Measurements from ENCODE around the gene FMN2.
A peak's percentile ranks its signal among the peaks of the same experiment; 100 is the strongest.

The FMN2 gene

GRCh38 chr1:240462766-240463395 lies 371.2 kb downstream of the FMN2 start:
- no peaks in the 10 kb centered on the region for H3K36me3 Mint-ChIP-seq (ENCODE audit: low read depth)
- DNase-seq: no peak
- H3K9me3 Mint-ChIP-seq: no peaks in the 10 kb centered on the region
- no peak for TF ChIP-seq CTCF (IDR thresholded peaks at IDR 0.05)
- no peak overlapping the region for H3K27ac Mint-ChIP-seq
- peaks cover 30% of the 10 kb centered on the region for H3K4me1 Mint-ChIP-seq
- H3K4me3 Mint-ChIP-seq: no peak overlapping the region
- peaks cover 4% of the 10 kb centered on the region for H3K27me3 Mint-ChIP-seq (ENCODE audit: low read depth, poor library complexity)

- DNase-seq: no peak
- no peaks in the 10 kb centered on the region for H3K9me3 Mint-ChIP-seq
- no peak for TF ChIP-seq CTCF (IDR thresholded peaks at IDR 0.05)
- no peak overlapping the region for H3K4me3 Mint-ChIP-seq
- peaks cover 4% of the 10 kb centered on the region for H3K27me3 Mint-ChIP-seq (ENCODE audit: low read depth, poor library complexity)
- no peaks in the 10 kb centered on the region for H3K36me3 Mint-ChIP-seq (ENCODE audit: low read depth)
- no peak overlapping the region for H3K27ac Mint-ChIP-seq
- peaks cover 30% of the 10 kb centered on the region for H3K4me1 Mint-ChIP-seq
These were observed 372.4 kb downstream of the FMN2 start for GRCh38 chr1:240464099-240464498.

- Mint-ChIP-seq H3K9me3 (no peaks in the 10 kb centered on the region), H3K27me3 (ENCODE audit: low read depth, poor library complexity) (peaks cover 4% of the 10 kb centered on the region), H3K4me3 (no peak overlapping the region), H3K36me3 (ENCODE audit: low read depth) (no peaks in the 10 kb centered on the region), H3K4me1 (peaks cover 30% of the 10 kb centered on the region), H3K27ac (no peak overlapping the region)
- TF ChIP-seq CTCF (IDR thresholded peaks at IDR 0.05): no peak
- peak; percentile 5 for DNase-seq
These were observed 373.9 kb downstream of the FMN2 start for GRCh38 chr1:240465531-240465940.

GRCh38 chr1:240466509-240466908 lies 374.8 kb downstream of the FMN2 start:
- Mint-ChIP-seq H3K36me3 (ENCODE audit: low read depth) (no peaks in the 10 kb centered on the region), H3K4me1 (peaks cover 30% of the 10 kb centered on the region), H3K27me3 (ENCODE audit: low read depth, poor library complexity) (peaks cover 4% of the 10 kb centered on the region), H3K4me3 (no peak overlapping the region), H3K27ac (no peak overlapping the region), H3K9me3 (no peaks in the 10 kb centered on the region)
- no peak for TF ChIP-seq CTCF (IDR thresholded peaks at IDR 0.05)
- DNase-seq: no peak

GRCh38 chr1:240467895-240468294 lies 376.2 kb downstream of the FMN2 start:
- Mint-ChIP-seq H3K4me1 (peaks cover 28% of the 10 kb centered on the region), H3K4me3 (no peak overlapping the region), H3K27ac (no peak overlapping the region)

More at GRCh38 chr1:240467895-240468294, 376.2 kb downstream of the FMN2 start:
- no peak for TF ChIP-seq CTCF (IDR thresholded peaks at IDR 0.05)
- Mint-ChIP-seq H3K9me3 (no peaks in the 10 kb centered on the region), H3K36me3 (ENCODE audit: low read depth) (no peaks in the 10 kb centered on the region), H3K27me3 (ENCODE audit: low read depth, poor library complexity) (peaks cover 4% of the 10 kb centered on the region)
- DNase-seq: no peak

Data from nephron progenitor cell (in vitro differentiated cells).